Loucy (cell line): Measurements from ENCODE around the gene COBLL1.

Source experiments
- H2AFZ ChIP-seq: fragments of 200-600 bp; sonication (generic); 2 replicates; pipeline ENCODE4 v1.6.0; 2016; ENCODE audit warnings: antibody characterized with exemption, mild to moderate bottlenecking, low read length, moderate library complexity
- H3F3A ChIP-seq: fragments of 200-600 bp; 2 replicates; pipeline ENCODE4 v1.6.0; 2016; ENCODE audit warnings: antibody characterized with exemption, low read depth, mild to moderate bottlenecking
- H3K27me3 ChIP-seq: fragments of 200-600 bp; sonication (generic); 2 replicates; pipeline ENCODE4 v1.6.1; 2014; ENCODE audit warnings: low read length, mild to moderate bottlenecking; ENCODE audit not compliant: insufficient read depth, poor library complexity, severe bottlenecking
- H3K36me3 ChIP-seq: fragments of 200-600 bp; sonication (generic); 2 replicates; pipeline ENCODE4 v1.6.1; 2016; ENCODE audit warnings: low read length; ENCODE audit not compliant: insufficient read depth
- H3K4me1 ChIP-seq: fragments of 200-600 bp; sonication (generic); 2 replicates; pipeline ENCODE4 v1.5.1; 2014; ENCODE audit warnings: low read length, mild to moderate bottlenecking; ENCODE audit not compliant: insufficient read depth, poor library complexity, severe bottlenecking
- H3K4me2 ChIP-seq: fragments of 200-600 bp; sonication (generic); 2 replicates; pipeline ENCODE4 v1.6.0; 2014; ENCODE audit warnings: antibody characterized with exemption, low read length, low read depth, mild to moderate bottlenecking; ENCODE audit not compliant: poor library complexity, severe bottlenecking
- H3K4me3 ChIP-seq: fragments of 200-600 bp; sonication (generic); 2 replicates; pipeline ENCODE4 v1.5.1; 2014; ENCODE audit warnings: low read length, mild to moderate bottlenecking, mixed read lengths; ENCODE audit not compliant: poor library complexity, severe bottlenecking
- H3K79me2 ChIP-seq: fragments of 200-600 bp; sonication (generic); 2 replicates; pipeline ENCODE4 v1.6.1; 2014; ENCODE audit warnings: low read length; ENCODE audit not compliant: insufficient read depth
- H3K9ac ChIP-seq: fragments of 200-600 bp; sonication (generic); 2 replicates; pipeline ENCODE4 v1.6.0; 2014; ENCODE audit warnings: mild to moderate bottlenecking, low read depth, low read length, moderate library complexity; ENCODE audit not compliant: poor library complexity, severe bottlenecking
- H3K9me2 ChIP-seq: fragments of 200-600 bp; sonication (generic); replicated peaks from 2 replicates; pipeline ENCODE4 v1.6.1; 2016; ENCODE audit warnings: low read depth, low read length, mixed read lengths
- H3K9me3 ChIP-seq: fragments of 200-600 bp; sonication (generic); 2 replicates; pipeline ENCODE4 v1.6.1; 2014; ENCODE audit warnings: mild to moderate bottlenecking, antibody characterized with exemption, low read length, low read depth; ENCODE audit not compliant: insufficient read depth
- H4K20me1 ChIP-seq: fragments of 200-600 bp; sonication (generic); 2 replicates; pipeline ENCODE4 v1.6.0; 2014; ENCODE audit warnings: antibody characterized with exemption, low read length, mild to moderate bottlenecking; ENCODE audit not compliant: insufficient read depth, poor library complexity, severe bottlenecking
- CTCF ChIP-seq: fragments of 200-600 bp; sonication (generic); conservative IDR thresholded peaks from 2 replicates; pipeline ENCODE4 v1.5.1; 2014; ENCODE audit warnings: mild to moderate bottlenecking, antibody characterized with exemption, low read length
- EZH2phosphoT487 ChIP-seq: fragments of 200-600 bp; IDR thresholded peaks from 2 replicates; pipeline ENCODE4 v1.6.1; 2018; ENCODE audit warnings: antibody characterized with exemption, mild to moderate bottlenecking, moderate library complexity, borderline replicate concordance

COBLL1 gene

GRCh38 chr2:164651361-164651760 lies 190.3 kb downstream of the COBLL1 start:
- no peak overlapping the region for H3K9ac ChIP-seq
- no peaks in the 10 kb centered on the region for H3F3A ChIP-seq
- H3K9me2 ChIP-seq: no peaks in the 10 kb centered on the region
- no peaks in the 10 kb centered on the region for H3K36me3 ChIP-seq
- no peak overlapping the region for H3K4me3 ChIP-seq
- 0 out of 2 replicates have a peak, but pooled peaks cover 10% of the 10 kb centered on the region for H3K9me3 ChIP-seq
- H3K4me1 ChIP-seq: no peaks in the 10 kb centered on the region
- TF ChIP-seq CTCF (no peak), EZH2phosphoT487 (no peak)
- no peaks in the 10 kb centered on the region for H3K79me2 ChIP-seq
- H2AFZ ChIP-seq: no peak overlapping the region
- H4K20me1 ChIP-seq: no peaks in the 10 kb centered on the region
- no peaks in the 10 kb centered on the region for H3K27me3 ChIP-seq
- H3K4me2 ChIP-seq: no peak overlapping the region

GRCh38 chr2:164644036-164644700 lies 197.5 kb downstream of the COBLL1 start:
- Histone ChIP-seq H3K79me2 (no peaks in the 10 kb centered on the region), H3K9me3 (no peaks in the 10 kb centered on the region), H3K27me3 (no peaks in the 10 kb centered on the region), H3F3A (no peaks in the 10 kb centered on the region), H3K9ac (no peak overlapping the region), H3K36me3 (no peaks in the 10 kb centered on the region), H2AFZ (no peak overlapping the region), H3K9me2 (no peaks in the 10 kb centered on the region), H3K4me2 (no peak overlapping the region), H3K4me1 (no peaks in the 10 kb centered on the region), H4K20me1 (no peaks in the 10 kb centered on the region), H3K4me3 (no peak overlapping the region)
- no peak for TF ChIP-seq EZH2phosphoT487
- TF ChIP-seq CTCF: no peak

- no peak overlapping the region for H3K4me2 ChIP-seq
- no peak overlapping the region for H3K9ac ChIP-seq
- H2AFZ ChIP-seq: no peak overlapping the region
- no peaks in the 10 kb centered on the region for H3K9me3 ChIP-seq
- H3F3A ChIP-seq: no peaks in the 10 kb centered on the region
- no peaks in the 10 kb centered on the region for H3K79me2 ChIP-seq
- no peaks in the 10 kb centered on the region for H3K36me3 ChIP-seq
- no peaks in the 10 kb centered on the region for H3K27me3 ChIP-seq
- H4K20me1 ChIP-seq: no peaks in the 10 kb centered on the region
- no peak for TF ChIP-seq CTCF
- TF ChIP-seq EZH2phosphoT487: no peak
- H3K9me2 ChIP-seq: no peaks in the 10 kb centered on the region
- H3K4me1 ChIP-seq: no peaks in the 10 kb centered on the region
- H3K4me3 ChIP-seq: no peak overlapping the region
Observed at GRCh38 chr2:164642946-164643555, 198.6 kb downstream of the COBLL1 start.
